ENCODE data around the gene S100A3.

S100A3 gene

GRCh38 chr1:153568367-153569099, 19.5 kb upstream of the S100A3 start:
- H2AK5ac ChIP-seq (ENCODE audit: low read length, severe bottlenecking), result peak overlapping the region; percentile 95
- no peak overlapping the region for H3K14ac ChIP-seq (ENCODE audit: low read length in 2 of 2)
- no peaks in the 10 kb centered on the region for H3K9me3 ChIP-seq (ENCODE audit: control insufficient read depth, low read length)
- no peak overlapping the region for H3K23ac ChIP-seq (ENCODE audit: low read length in 2 of 2)
- H2BK5ac ChIP-seq (ENCODE audit: low read depth, low read length, poor library complexity, severe bottlenecking), result peak overlapping the region; percentile 93
- H3K27ac ChIP-seq (ENCODE audit: low read length, poor library complexity, severe bottlenecking), result peak overlapping the region; percentile 98
- peak overlapping the region in 1 of 2 experiments; percentile 71 for H3K4me3 ChIP-seq (ENCODE audit: insufficient read depth in 1 of 2, low read depth in 1 of 2, low read length in 2 of 2)
- no peaks in the 10 kb centered on the region for H3K27me3 ChIP-seq (ENCODE audit: control insufficient read depth in 1 of 2, insufficient read depth in 1 of 2, low read length in 2 of 2)
- H2AFZ ChIP-seq (ENCODE audit: low read depth, low read length), result peak overlapping the region; percentile 30
- H3K79me1 ChIP-seq (replicated peaks; ENCODE audit: low read length, poor library complexity, severe bottlenecking), result peaks cover 9% of the 10 kb centered on the region
- peak overlapping the region; percentile 97 for H2BK12ac ChIP-seq (ENCODE audit: low read length in 2 of 2)
- peak overlapping the region; percentile 86 to 95 for H3K4ac ChIP-seq (ENCODE audit: low read depth in 1 of 2, low read length in 2 of 2)
- H4K8ac ChIP-seq (ENCODE audit: low read length), result peak overlapping the region; percentile 92
- H2BK15ac ChIP-seq (ENCODE audit: low read depth, poor library complexity, severe bottlenecking), result peak overlapping the region; percentile 85
- peaks cover 43% of the 10 kb centered on the region for H3K4me1 ChIP-seq (ENCODE audit: control insufficient read depth, insufficient read depth, low read depth, low read length)
- H3K4me2 ChIP-seq (ENCODE audit: low read length, poor library complexity, severe bottlenecking), result peak overlapping the region; percentile 2
- no peaks in the 10 kb centered on the region for H3K36me3 ChIP-seq (ENCODE audit: control insufficient read depth in 1 of 2, insufficient read depth in 2 of 2, low read depth in 1 of 2, low read length in 2 of 2)
- peak; percentile 89 for DNase-seq
- peak overlapping the region; percentile 36 for H2BK120ac ChIP-seq (ENCODE audit: low read depth, low read length)
- 21% methylated on average over 24 of the region's 25 CpGs for WGBS
- peak overlapping the region; percentile 79 to 96 for H3K18ac ChIP-seq (ENCODE audit: low read depth in 1 of 2, low read length in 2 of 2)
- peak overlapping the region; percentile 89 for H3K9ac ChIP-seq (ENCODE audit: low read length)
- H4K91ac ChIP-seq (ENCODE audit: low read length), result peak overlapping the region; percentile 94

GRCh38 chr1:153567621-153568366, 18.7 kb upstream of the S100A3 start:
- peak overlapping the region; percentile 92 for H4K8ac ChIP-seq (ENCODE audit: low read length)
- H3K9me3 ChIP-seq (ENCODE audit: control insufficient read depth, low read length), result no peaks in the 10 kb centered on the region
- H3K9ac ChIP-seq (ENCODE audit: low read length), result peak overlapping the region; percentile 89
- peak overlapping the region; percentile 36 for H2BK120ac ChIP-seq (ENCODE audit: low read depth, low read length)
- H3K4ac ChIP-seq (ENCODE audit: low read depth in 1 of 2, low read length in 2 of 2), result peak overlapping the region; percentile 86 to 95
- peak overlapping the region; percentile 93 for H2BK5ac ChIP-seq (ENCODE audit: low read depth, low read length, poor library complexity, severe bottlenecking)
- peaks cover 45% of the 10 kb centered on the region for H3K4me1 ChIP-seq (ENCODE audit: control insufficient read depth, insufficient read depth, low read depth, low read length)
- H2BK12ac ChIP-seq (ENCODE audit: low read length in 2 of 2), result peak overlapping the region; percentile 97
- H3K23ac ChIP-seq (ENCODE audit: low read length in 2 of 2), result no peak overlapping the region
- H3K4me2 ChIP-seq (ENCODE audit: low read length, poor library complexity, severe bottlenecking), result peak overlapping the region; percentile 2
- peak overlapping the region; percentile 94 for H4K91ac ChIP-seq (ENCODE audit: low read length)
- peak; percentile 62 for DNase-seq
- peak overlapping the region; percentile 95 for H2AK5ac ChIP-seq (ENCODE audit: low read length, severe bottlenecking)
- peak overlapping the region in 1 of 2 experiments; percentile 88 for H3K14ac ChIP-seq (ENCODE audit: low read length in 2 of 2)
- H3K79me1 ChIP-seq (replicated peaks; ENCODE audit: low read length, poor library complexity, severe bottlenecking), result peaks cover 11% of the 10 kb centered on the region
- peak overlapping the region; percentile 30 for H2AFZ ChIP-seq (ENCODE audit: low read depth, low read length)
- no peaks in the 10 kb centered on the region for H3K27me3 ChIP-seq (ENCODE audit: control insufficient read depth in 1 of 2, insufficient read depth in 1 of 2, low read length in 2 of 2)
- 57% methylated on average over 22 of the region's 22 CpGs for WGBS
- H3K36me3 ChIP-seq (ENCODE audit: control insufficient read depth in 1 of 2, insufficient read depth in 2 of 2, low read depth in 1 of 2, low read length in 2 of 2), result no peaks in the 10 kb centered on the region
- peak overlapping the region; percentile 98 for H3K27ac ChIP-seq (ENCODE audit: low read length, poor library complexity, severe bottlenecking)
- H3K4me3 ChIP-seq (ENCODE audit: insufficient read depth in 1 of 2, low read depth in 1 of 2, low read length in 2 of 2), result peak overlapping the region in 1 of 2 experiments; percentile 71
- H3K18ac ChIP-seq (ENCODE audit: low read depth in 1 of 2, low read length in 2 of 2), result peak overlapping the region; percentile 79 to 96
- H2BK15ac ChIP-seq (ENCODE audit: low read depth, poor library complexity, severe bottlenecking), result peak overlapping the region; percentile 85

DNA sequence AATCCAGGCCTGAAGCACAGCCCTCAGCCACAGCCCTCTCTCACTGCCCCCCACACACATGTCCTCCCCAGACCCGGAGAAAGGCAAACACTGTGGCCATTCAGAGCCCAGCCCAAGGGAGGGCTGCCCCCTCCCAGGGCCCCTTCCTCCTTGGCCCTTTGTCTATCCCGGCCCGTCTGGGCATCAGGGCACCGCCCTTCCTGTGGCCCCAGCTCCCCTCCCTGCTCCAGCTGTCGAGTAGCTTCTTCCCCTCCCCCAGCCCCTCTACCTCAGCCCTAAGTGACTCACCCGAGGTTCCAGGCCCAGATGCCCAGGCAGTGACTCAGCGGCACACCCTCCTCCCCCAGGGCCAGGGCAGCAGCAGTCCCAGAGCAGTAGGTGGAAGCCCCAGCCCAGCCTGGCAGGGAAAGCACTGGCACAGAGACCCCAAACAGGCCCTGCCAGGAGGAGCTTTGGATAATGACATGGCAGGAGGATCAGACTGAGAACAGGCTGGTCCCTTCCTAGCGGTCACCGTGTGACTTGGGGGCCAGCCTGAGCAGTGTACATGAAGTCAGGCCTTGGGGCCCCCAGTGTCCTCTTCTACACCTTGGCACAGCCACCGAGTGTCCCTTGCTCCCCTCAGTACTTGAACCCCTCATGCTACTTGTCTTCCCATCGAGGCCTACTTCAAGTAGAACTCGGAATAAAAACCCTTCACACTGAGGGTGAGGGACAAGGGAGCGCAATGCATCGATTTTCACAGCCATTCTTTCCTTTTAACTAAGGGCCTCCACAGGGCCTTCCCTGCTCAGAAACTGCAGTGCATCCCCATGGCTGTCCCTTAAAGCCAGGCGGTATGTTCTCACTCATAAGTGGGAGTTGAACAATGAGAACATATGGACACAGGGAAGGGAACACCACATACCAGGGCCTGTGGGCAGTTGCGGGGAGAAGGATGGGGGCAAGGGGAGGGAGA, 17.6 kb upstream of the S100A3 start:
- peak overlapping the region; percentile 99 for H2AK5ac ChIP-seq (ENCODE audit: low read length, severe bottlenecking)
- peak overlapping the region; percentile 89 for H3K9ac ChIP-seq (ENCODE audit: low read length)
- peak overlapping the region; percentile 98 for H4K91ac ChIP-seq (ENCODE audit: low read length)
- peak overlapping the region; percentile 94 to 100 for H2BK12ac ChIP-seq (ENCODE audit: low read length in 2 of 2)
- H3K36me3 ChIP-seq (ENCODE audit: control insufficient read depth in 1 of 2, insufficient read depth in 2 of 2, low read depth in 1 of 2, low read length in 2 of 2), result no peaks in the 10 kb centered on the region
- peak overlapping the region; percentile 99 for H2BK120ac ChIP-seq (ENCODE audit: low read depth, low read length)
- no peak overlapping the region for H3K4me2 ChIP-seq (ENCODE audit: low read length, poor library complexity, severe bottlenecking)
- peak; percentile 98 for DNase-seq
- peak overlapping the region; percentile 91 to 99 for H3K18ac ChIP-seq (ENCODE audit: low read depth in 1 of 2, low read length in 2 of 2)
- peak overlapping the region in 1 of 2 experiments; percentile 89 for H3K14ac ChIP-seq (ENCODE audit: low read length in 2 of 2)
- peak overlapping the region; percentile 98 for H3K27ac ChIP-seq (ENCODE audit: low read length, poor library complexity, severe bottlenecking)
- H3K9me3 ChIP-seq (ENCODE audit: control insufficient read depth, low read length), result no peaks in the 10 kb centered on the region
- no peak overlapping the region for H2AFZ ChIP-seq (ENCODE audit: low read depth, low read length)
- peaks cover 45% of the 10 kb centered on the region for H3K4me1 ChIP-seq (ENCODE audit: control insufficient read depth, insufficient read depth, low read depth, low read length)
- H3K23ac ChIP-seq (ENCODE audit: low read length in 2 of 2), result peak overlapping the region in 1 of 2 experiments; percentile 46
- H3K4me3 ChIP-seq (ENCODE audit: insufficient read depth in 1 of 2, low read depth in 1 of 2, low read length in 2 of 2), result peak overlapping the region in 1 of 2 experiments; percentile 58
- peak overlapping the region; percentile 99 for H2BK5ac ChIP-seq (ENCODE audit: low read depth, low read length, poor library complexity, severe bottlenecking)
- H3K27me3 ChIP-seq (ENCODE audit: control insufficient read depth in 1 of 2, insufficient read depth in 1 of 2, low read length in 2 of 2), result no peaks in the 10 kb centered on the region
- peak overlapping the region; percentile 96 to 100 for H3K4ac ChIP-seq (ENCODE audit: low read depth in 1 of 2, low read length in 2 of 2)
- peaks cover 11% of the 10 kb centered on the region for H3K79me1 ChIP-seq (replicated peaks; ENCODE audit: low read length, poor library complexity, severe bottlenecking)
- peak overlapping the region; percentile 90 for H4K8ac ChIP-seq (ENCODE audit: low read length)
- WGBS, result 24% methylated on average over 16 of the region's 16 CpGs
- peak overlapping the region; percentile 45 for H2BK15ac ChIP-seq (ENCODE audit: low read depth, poor library complexity, severe bottlenecking)

All from mesenchymal stem cell (in vitro differentiated cells and primary cell).